ENCODE results near the gene MBD3.
A peak's percentile ranks its signal among the peaks of the same experiment; 100 is the strongest.
"Not testable (repeated sequence)": the region's sequence is repeated elsewhere in the genome, so short reads cannot be mapped to it uniquely, and the experiment has no call there.

Gene MBD3

GRCh38 chr19:1592755-1593500 lies at the start of gene MBD3:
TSS of gene MBD3 (minus strand) at chr19:1592865. CDS start at chr19:1592631, 234 bp downstream.
- peak; percentile 92 for DNase-seq

DNA sequence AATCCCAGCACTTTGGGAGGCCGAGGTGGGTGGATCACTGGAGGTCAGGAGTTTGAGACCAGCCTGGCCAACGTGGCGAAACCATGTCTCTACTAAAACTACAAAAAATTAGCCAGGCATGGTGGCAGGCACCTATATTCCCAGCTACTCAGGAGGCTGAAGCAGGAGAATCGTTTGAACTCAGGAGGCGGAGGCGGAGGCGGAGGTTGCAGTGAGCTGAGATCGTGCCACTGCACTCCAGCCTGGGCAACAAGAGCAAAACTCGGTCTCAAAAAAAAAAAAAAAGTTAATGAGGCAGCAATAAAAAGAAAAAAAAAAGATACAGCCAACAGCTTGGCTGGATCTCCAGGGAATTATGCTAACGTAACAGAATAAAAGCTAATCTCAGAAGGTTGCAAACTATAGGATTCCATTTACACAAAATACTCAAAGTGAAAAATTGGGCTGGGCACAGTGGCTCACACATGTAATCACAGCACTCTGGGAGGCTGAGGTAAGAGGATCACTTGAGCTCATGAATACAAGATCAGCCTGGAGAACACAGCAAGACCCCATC lies 48.3 kb upstream of the MBD3 start:
- not testable (repeated sequence) for DNase-seq

- no peak for DNase-seq
These were observed 43.9 kb upstream of the MBD3 start for GRCh38 chr19:1636325-1637236.

- DNase-seq = no peak
These were observed 42.2 kb upstream of the MBD3 start for GRCh38 chr19:1634938-1635243.

DNA sequence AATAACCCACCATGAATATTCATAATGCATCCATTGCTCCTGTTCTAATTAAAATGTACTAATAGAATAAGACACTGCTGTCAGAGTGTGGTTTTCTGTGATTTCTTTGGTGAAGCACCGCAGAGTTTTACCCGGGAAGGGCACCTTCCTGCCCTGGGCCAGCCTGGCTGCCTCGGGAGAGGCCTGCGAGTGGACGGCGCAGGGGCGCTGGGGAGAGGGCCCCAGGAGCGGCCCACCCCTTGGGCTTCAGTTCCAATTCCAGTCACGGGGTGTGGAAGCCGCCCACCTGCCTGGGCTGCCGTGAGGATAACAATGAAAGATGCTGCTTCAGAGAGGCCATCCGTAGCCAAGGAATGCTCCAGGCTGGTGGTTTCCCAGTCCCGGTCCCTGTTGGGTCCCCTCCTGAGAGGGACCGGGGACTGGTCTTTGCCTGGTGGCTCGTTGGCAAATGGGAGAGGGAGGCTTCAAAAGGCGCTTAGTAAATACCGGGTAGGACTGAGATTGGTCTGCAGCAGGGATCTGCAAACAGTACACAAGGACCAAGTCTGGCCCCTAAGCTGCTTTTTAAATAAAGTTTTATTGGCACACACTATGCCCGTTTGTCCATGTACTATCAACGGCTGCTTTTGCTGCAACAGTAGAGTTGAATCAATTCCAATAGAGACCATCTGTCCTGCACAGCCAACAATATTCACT lies 41.7 kb upstream of the MBD3 start:
- DNase-seq = no peak

DNA sequence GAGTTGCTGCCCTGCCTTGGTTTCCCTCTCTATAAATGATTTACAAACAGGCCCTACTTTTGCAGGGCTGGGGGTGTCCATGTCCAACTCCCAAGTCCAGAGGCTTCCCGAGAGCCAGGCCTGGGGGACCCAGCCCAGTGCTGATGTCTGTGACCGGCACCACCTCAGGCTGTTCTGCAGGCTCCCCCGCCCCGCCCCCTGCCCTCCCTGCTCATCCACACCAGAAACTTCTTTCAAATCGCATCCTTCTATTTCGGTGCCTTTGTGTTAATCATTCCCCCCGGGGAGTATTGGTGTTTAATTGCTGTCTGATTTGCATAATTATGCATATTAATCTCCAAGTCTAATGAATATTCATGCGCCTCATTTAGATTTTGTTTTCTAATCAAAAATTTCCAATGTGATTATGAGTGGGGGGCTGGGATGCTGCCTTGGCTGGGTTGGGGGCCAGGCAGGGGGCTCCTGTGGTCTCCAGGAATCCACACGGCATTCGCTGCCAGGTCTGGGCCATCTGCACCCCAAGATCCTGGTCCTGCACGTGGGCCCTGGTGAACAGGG lies 40.7 kb upstream of the MBD3 start:
- DNase-seq = no peak

- DNase-seq = no peak
These were observed 40.0 kb upstream of the MBD3 start for GRCh38 chr19:1632462-1633268.

GRCh38 chr19:1631557-1632100 lies 39.0 kb upstream of the MBD3 start:
- no peak for DNase-seq

DNA sequence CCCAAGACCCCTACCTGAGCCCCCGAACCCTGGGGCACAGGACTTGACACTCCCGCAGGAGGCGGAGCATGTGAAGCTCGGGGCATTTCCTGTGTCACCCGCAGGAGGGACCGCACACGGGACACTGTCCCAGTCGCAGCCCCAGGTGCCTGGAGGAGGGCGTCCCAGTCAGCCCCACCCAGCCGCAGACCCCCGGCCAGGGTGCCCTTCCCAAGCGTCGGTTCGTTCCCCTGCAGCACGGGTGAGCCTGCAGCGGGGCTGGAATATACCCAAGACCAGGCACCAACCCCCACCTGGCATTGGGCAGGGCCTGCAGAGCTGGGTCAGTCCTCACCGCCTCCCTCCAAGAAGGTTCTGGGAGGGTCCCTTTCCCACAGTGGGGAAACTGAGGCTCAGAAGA lies 38.1 kb upstream of the MBD3 start:
- DNase-seq = no peak

GRCh38 chr19:1630012-1630411 lies 37.3 kb upstream of the MBD3 start:
- DNase-seq = no peak

GRCh38 chr19:1629256-1629808 lies 36.7 kb upstream of the MBD3 start:
- no peak for DNase-seq

DNA sequence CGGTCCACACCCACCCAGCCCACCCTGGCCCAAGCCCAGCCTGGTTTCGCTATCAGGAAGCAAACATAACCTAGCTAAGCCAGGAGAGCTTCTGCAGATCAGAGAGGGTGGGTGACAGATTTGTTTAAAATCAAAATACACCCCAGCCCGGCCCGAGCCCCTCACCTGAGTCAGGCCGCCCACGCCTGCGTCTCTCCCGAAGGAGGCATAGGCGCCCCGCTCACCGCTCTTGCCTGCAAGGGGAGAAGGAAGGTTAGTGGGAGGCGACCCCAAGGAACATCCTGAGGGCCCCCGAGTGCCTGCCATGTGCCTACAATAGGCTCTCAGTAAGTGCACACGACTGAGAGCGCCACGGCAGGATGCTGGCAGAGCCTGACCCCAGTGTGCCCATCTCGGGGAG lies 34.5 kb upstream of the MBD3 start:
- no peak for DNase-seq

- DNase-seq = no peak
These were observed 33.8 kb upstream of the MBD3 start for GRCh38 chr19:1626417-1627010.

- peak; percentile 13 for DNase-seq
These were observed 31.8 kb upstream of the MBD3 start for GRCh38 chr19:1624458-1624857.

DNA sequence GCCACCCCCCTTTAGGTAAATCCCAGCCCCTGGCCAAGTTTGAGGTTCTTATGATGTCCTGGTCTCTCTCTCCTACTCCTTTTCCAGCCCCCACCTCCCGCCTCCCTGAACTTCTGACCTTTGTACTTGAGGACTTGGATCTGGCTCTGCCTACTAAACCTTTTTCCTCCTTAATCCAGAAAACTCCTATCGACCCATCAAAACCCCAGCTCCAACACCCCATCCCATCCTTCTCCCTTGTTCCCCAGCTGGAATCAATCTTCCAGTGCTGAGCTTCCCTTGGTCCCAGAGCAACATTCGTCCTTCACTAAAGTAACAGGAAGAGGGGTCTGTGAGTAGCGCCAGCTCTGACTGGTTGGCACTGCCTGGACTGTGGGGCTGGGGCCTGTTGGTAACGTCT lies 29.9 kb upstream of the MBD3 start:
- DNase-seq = no peak

DNA sequence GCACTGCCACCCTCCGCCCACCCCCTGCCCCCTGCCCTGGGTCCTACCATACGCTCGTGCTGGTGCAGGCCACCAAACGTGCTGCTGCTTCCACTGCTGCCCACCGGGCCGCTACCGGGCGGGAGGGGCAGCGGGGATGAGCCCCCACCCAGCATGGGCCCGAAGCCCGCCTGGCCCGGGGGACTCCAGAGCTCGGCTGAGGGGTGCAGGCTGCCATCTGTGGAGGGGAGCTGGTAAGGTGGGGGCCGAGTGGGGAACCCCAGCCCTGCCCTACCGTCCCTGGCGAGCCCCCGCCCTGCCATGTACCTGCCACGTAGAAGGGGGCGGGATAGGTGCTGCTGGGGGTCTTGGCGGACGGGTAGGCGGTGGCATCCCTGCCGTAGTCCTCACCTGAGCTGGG lies 29.3 kb upstream of the MBD3 start:
- DNase-seq = no peak

- no peak for DNase-seq
These were observed 28.9 kb upstream of the MBD3 start for GRCh38 chr19:1621574-1621973.

DNA sequence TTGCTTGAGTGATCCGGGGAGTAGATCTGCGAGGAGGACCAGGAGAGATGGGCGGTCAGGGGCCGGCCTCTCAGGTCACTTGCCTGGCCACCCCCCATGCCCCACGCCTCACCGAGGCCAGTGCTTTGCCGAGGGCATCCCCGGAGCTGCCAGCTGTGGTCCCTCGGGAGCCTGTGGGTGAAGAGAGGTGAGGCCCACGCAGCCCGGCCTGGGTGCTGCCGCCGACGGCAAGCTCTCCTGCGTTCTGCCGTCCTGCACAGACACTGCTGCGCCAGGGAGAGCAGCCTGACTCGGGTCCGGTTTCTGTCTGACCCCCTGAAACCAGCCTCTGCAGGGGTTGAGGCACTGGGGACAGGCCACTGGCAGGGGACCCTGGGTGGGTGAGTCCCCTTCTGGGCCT lies 28.4 kb upstream of the MBD3 start:
- no peak for DNase-seq

DNA sequence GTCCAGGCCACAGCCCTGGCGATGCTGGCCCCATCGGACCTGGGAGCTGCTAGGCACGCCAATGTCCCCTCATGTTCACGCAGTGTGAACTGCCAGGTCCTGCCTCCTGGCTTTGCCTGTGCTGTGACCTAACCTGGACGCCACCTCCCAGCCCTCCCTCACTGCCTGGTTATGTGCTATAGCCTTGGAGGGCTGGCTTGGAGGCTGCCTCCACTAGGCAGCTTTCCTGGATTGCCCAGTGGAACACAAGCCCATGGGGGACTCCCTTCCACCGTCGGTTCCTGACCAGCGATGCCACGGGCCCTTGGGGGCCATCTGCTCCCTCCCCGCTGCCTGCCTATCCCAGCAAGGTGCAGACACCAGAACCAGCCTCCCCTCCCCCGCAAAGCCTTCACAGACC lies 27.8 kb upstream of the MBD3 start:
- no peak for DNase-seq

GRCh38 chr19:1619703-1620102 lies 27.0 kb upstream of the MBD3 start:
- no peak for DNase-seq

- DNase-seq = no peak
These were observed 26.4 kb upstream of the MBD3 start for GRCh38 chr19:1619094-1619439.
